IMR-90 (cell line): ENCODE results near the gene KIAA0040. TPM values are rescaled to one million over a fixed set of nuclear protein-coding genes. Genes with fewer than 3 reads are reported as not detected.

Experiments
- ATAC-seq: fragments of 200-7000 bp; cut with Tn5 transposase; 2 replicates; pipeline ENCODE4 v1.9.1; 2020; ENCODE audit warnings: low read depth, mild to moderate bottlenecking, moderate library complexity
- BruUV-seq: library from RNA; stranded (reverse); fragments of 400-500 nt; replicated peaks from 2 replicates; lab custom pipeline; 2021; lab: Mats Ljungman, UMichigan
- CTCF ChIA-PET: fragments of 300-600 bp; formaldehyde crosslinking; extraction: SDS; loops from one replicate; lab custom pipeline; 2021; ENCODE audit warnings: antibody characterized with exemption; lab: Yijun Ruan, JAX
- POLR2A ChIA-PET: fragments of 300-600 bp; sonication (Branson Sonifier 250); formaldehyde crosslinking; loops from one replicate; lab custom pipeline; 2022; ENCODE audit warnings: antibody characterized with exemption; ENCODE audit not compliant: unreplicated experiment; lab: Charles Lee
- DNase-seq: peaks from one replicate; pipeline ENCODE4 v3.0.0; 2013
- H2AFZ ChIP-seq: replicated peaks from 2 replicates; pipeline ENCODE3; 2013; ENCODE audit warnings: low read length, mild to moderate bottlenecking; ENCODE audit not compliant: poor library complexity
- H2AK5ac ChIP-seq: 2 replicates; pipeline ENCODE4 v1.6.1; 2013; ENCODE audit warnings: low read depth, low read length, inconsistent platforms
- H2AK9ac ChIP-seq: replicated peaks from 2 replicates; pipeline ENCODE3; 2013; ENCODE audit warnings: mild to moderate bottlenecking, low read depth, low read length, moderate library complexity; ENCODE audit not compliant: poor library complexity
- H2BK120ac ChIP-seq: 2 replicates; pipeline ENCODE4 v1.6.1; 2013; ENCODE audit warnings: low read depth, low read length, inconsistent platforms
- H2BK15ac ChIP-seq: 3 replicates; pipeline ENCODE4 v1.6.1; 2013; ENCODE audit warnings: low read depth, low read length, inconsistent platforms
- H2BK20ac ChIP-seq: 2 replicates; pipeline ENCODE4 v1.6.1; 2013; ENCODE audit warnings: low read depth, mild to moderate bottlenecking, inconsistent platforms, low read length, moderate library complexity
- H2BK5ac ChIP-seq: 2 replicates; pipeline ENCODE4 v1.6.1; 2013; ENCODE audit warnings: mild to moderate bottlenecking, low read depth, low read length, inconsistent platforms; ENCODE audit not compliant: poor library complexity, severe bottlenecking
- H3K14ac ChIP-seq: replicated peaks from 2 replicates; pipeline ENCODE4 v1.6.1; 2013; ENCODE audit warnings: low read depth, low read length, inconsistent platforms
- H3K18ac ChIP-seq: 2 replicates; pipeline ENCODE4 v1.6.1; 2013; ENCODE audit warnings: low read depth, low read length, control low read depth
- H3K23ac ChIP-seq: 2 replicates; pipeline ENCODE4 v1.6.1; 2013; ENCODE audit warnings: low read depth, low read length, inconsistent platforms
- H3K27ac ChIP-seq: 2 replicates; pipeline ENCODE4 v1.5.1; 2013; ENCODE audit warnings: mild to moderate bottlenecking, control low read depth, low read length; ENCODE audit not compliant: insufficient read depth
- H3K27me3 ChIP-seq: 2 replicates; pipeline ENCODE4 v1.6.1; 2013; ENCODE audit warnings: low read length; ENCODE audit not compliant: control insufficient read depth, insufficient read depth
- H3K36me3 ChIP-seq: 2 replicates; pipeline ENCODE4 v1.6.1; 2013; ENCODE audit warnings: low read length, mixed read lengths; ENCODE audit not compliant: control insufficient read depth, insufficient read depth
- H3K4ac ChIP-seq: 2 replicates; pipeline ENCODE4 v1.6.1; 2013; ENCODE audit warnings: low read depth, low read length, inconsistent platforms
- H3K4me1 ChIP-seq: 2 replicates; pipeline ENCODE4 v1.6.1; 2013; ENCODE audit warnings: low read length, mixed read lengths; ENCODE audit not compliant: control insufficient read depth, insufficient read depth
- H3K4me2 ChIP-seq: 2 replicates; pipeline ENCODE4 v1.6.1; 2013; ENCODE audit warnings: low read depth, mild to moderate bottlenecking, control low read depth, low read length, moderate library complexity
- H3K4me3 ChIP-seq: 2 replicates; pipeline ENCODE4 v1.5.1; 2013; ENCODE audit warnings: low read depth, mild to moderate bottlenecking, control low read depth, low read length, moderate library complexity; ENCODE audit not compliant: insufficient read depth
- H3K56ac ChIP-seq: 2 replicates; pipeline ENCODE4 v1.6.1; 2013; ENCODE audit warnings: low read length, inconsistent platforms; ENCODE audit not compliant: insufficient read depth; ENCODE audit errors: extremely low read depth
- H3K79me1 ChIP-seq, 2 experiments: 2 replicates each; pipeline ENCODE4 v1.6.1; 2013; ENCODE audit warnings: low read length in 2 of 2, inconsistent platforms in 1 of 2, low read depth in 1 of 2
- H3K9ac ChIP-seq: 2 replicates; pipeline ENCODE4 v1.6.1; 2013; ENCODE audit warnings: low read depth, low read length, control low read depth
- H3K9me1 ChIP-seq: 2 replicates; pipeline ENCODE4 v1.6.1; 2013; ENCODE audit warnings: low read length, inconsistent platforms; ENCODE audit not compliant: insufficient read depth
- H3K9me3 ChIP-seq: 2 replicates; pipeline ENCODE4 v1.6.1; 2013; ENCODE audit warnings: low read length; ENCODE audit not compliant: control insufficient read depth, insufficient read depth
- H4K20me1 ChIP-seq: 2 replicates; pipeline ENCODE4 v1.6.1; 2013; ENCODE audit warnings: low read length, inconsistent platforms; ENCODE audit not compliant: insufficient read depth
- H4K5ac ChIP-seq: 2 replicates; pipeline ENCODE4 v1.6.1; 2013; ENCODE audit warnings: mild to moderate bottlenecking, low read depth, low read length, control low read depth
- H4K8ac ChIP-seq, 2 experiments: 2 replicates each; pipeline ENCODE4 v1.6.1; 2013; ENCODE audit warnings: low read depth in 2 of 2, low read length in 2 of 2, control low read depth in 1 of 2, inconsistent platforms in 1 of 2
- H4K91ac ChIP-seq: 2 replicates; pipeline ENCODE4 v1.6.1; 2013; ENCODE audit warnings: low read depth, low read length, inconsistent platforms; ENCODE audit not compliant: insufficient read depth
- CEBPB ChIP-seq: IDR thresholded peaks from 2 replicates; pipeline ENCODE4 v1.6.1; 2012; ENCODE audit warnings: low read depth, low read length, improper control_type of control experiment
- CHD1 ChIP-seq: IDR thresholded peaks from 2 replicates; pipeline ENCODE4 v1.6.1; 2012; ENCODE audit warnings: low read depth, low read length, improper control_type of control experiment
- CTCF ChIP-seq: conservative IDR thresholded peaks from 2 replicates; pipeline ENCODE4 v1.5.1; 2012; ENCODE audit warnings: mild to moderate bottlenecking, low read depth, low read length, improper control_type of control experiment
- FOS ChIP-seq: fragments of 150-350 bp; IDR thresholded peaks from 2 replicates; pipeline ENCODE4 v1.6.1; 2016; ENCODE audit warnings: low read depth, low read length
- MAFK ChIP-seq: IDR thresholded peaks from 2 replicates; pipeline ENCODE4 v1.6.1; 2012; ENCODE audit warnings: low read depth, low read length, improper control_type of control experiment
- MXI1 ChIP-seq: IDR thresholded peaks from 2 replicates; pipeline ENCODE4 v1.6.1; 2012; ENCODE audit warnings: low read depth, mild to moderate bottlenecking, low read length, moderate library complexity, borderline replicate concordance
- POLR2A ChIP-seq: IDR thresholded peaks from 2 replicates; pipeline ENCODE4 v1.6.1; 2012; ENCODE audit warnings: mild to moderate bottlenecking, low read depth, low read length
- RAD21 ChIP-seq: IDR thresholded peaks from 2 replicates; pipeline ENCODE4 v1.6.1; 2012; ENCODE audit warnings: low read length, improper control_type of control experiment
- RCOR1 ChIP-seq: IDR thresholded peaks from 2 replicates; pipeline ENCODE4 v1.6.1; 2012; ENCODE audit warnings: mild to moderate bottlenecking, low read length, improper control_type of control experiment; ENCODE audit not compliant: insufficient replicate concordance
- RFX5 ChIP-seq: IDR thresholded peaks from 2 replicates; pipeline ENCODE4 v1.8.0; 2012; ENCODE audit warnings: low read depth, mild to moderate bottlenecking, low read length, moderate library complexity
- USF2 ChIP-seq: fragments of 150-350 bp; IDR thresholded peaks from 2 replicates; pipeline ENCODE4 v1.6.1; 2017; ENCODE audit warnings: mild to moderate bottlenecking, antibody characterized with exemption, low read length, low read depth
- WGBS, 2 experiments: methylation state at CpG; one replicate each; pipeline versions ENCODE4 v1.1.5 to v1.1.7; 2013; ENCODE audit warnings: missing lambda C conversion rate in 2 of 2; ENCODE audit not compliant: insufficient read length in 1 of 2; ENCODE audit errors: extremely low coverage in 2 of 2; 5-methylcytosine and 5-hydroxymethylcytosine counted together
- dilution Hi-C: fragments of 300-500 bp; cut with HindIII; formaldehyde crosslinking; loops from one replicate; pipeline ENCODE4 v1.14.3; 2018; ENCODE audit warnings: low sequenced_read_pairs; ENCODE audit not compliant: unreplicated experiment
- in situ Hi-C: fragments of 300-500 bp; cut with MboI; formaldehyde crosslinking; loops from 3 replicates; pipeline ENCODE4 v1.14.3; 2019; ENCODE audit warnings: low sequenced_read_pairs, inconsistent platforms, mixed read lengths
- intact Hi-C: fragments of 100-400 bp; cut with micrococcal nuclease; formaldehyde crosslinking; loops from 2 replicates; pipeline ENCODE4 v1.10.0; 2022
- polyA plus RNA-seq, 3 experiments: library from polyadenylated mRNA; depleted of rRNA; stranded (reverse); fragments of >200 nt; gene quantifications; 2 replicates each; pipeline ENCODE4 v1.2.3, GENCODE V29; 2012; ENCODE audit warnings: low replicate concordance in 1 of 3
- total RNA-seq: library from RNA; depleted of rRNA; stranded (reverse); fragments of >200 nt; gene quantifications from 2 replicates; pipeline ENCODE4 v1.2.3, GENCODE V29; 2012

KIAA0040 gene
- total and polyA plus RNA-seq, 2 of the 4 experiments (the other 2 are of a cell fraction): 0.05 to 0.18 TPM

- H4K91ac ChIP-seq: no peak overlapping the region
- H3K4me1 ChIP-seq: no peaks in the 10 kb centered on the region
- no peak overlapping the region for H2AFZ ChIP-seq
- no peak overlapping the region for H3K18ac ChIP-seq
- no peak overlapping the region for H2AK9ac ChIP-seq
- H3K4ac ChIP-seq: no peak overlapping the region
- no peak overlapping the region for H2AK5ac ChIP-seq
- no peak for DNase-seq
- H3K9me1 ChIP-seq: no peaks in the 10 kb centered on the region
- dilution Hi-C loops: no loop called here
- ChIA-PET CTCF (no interaction called here), POLR2A (no interaction called here)
- H3K9ac ChIP-seq: no peak overlapping the region
- in situ Hi-C loops: no loop called here
- no peaks in the 10 kb centered on the region for H3K79me1 ChIP-seq
- H2BK20ac ChIP-seq: no peak overlapping the region
- H2BK120ac ChIP-seq: no peak overlapping the region
- no peak overlapping the region for H3K27ac ChIP-seq
- no peak overlapping the region for H4K8ac ChIP-seq
- no peaks in the 10 kb centered on the region for H3K9me3 ChIP-seq
- no peak for TF ChIP-seq POLR2A
- no peak for TF ChIP-seq USF2
- TF ChIP-seq MXI1: no peak
- TF ChIP-seq CEBPB: no peak
- no peak for TF ChIP-seq FOS
- no peak for TF ChIP-seq CHD1
- no peak for TF ChIP-seq RCOR1
- TF ChIP-seq RFX5: no peak
- no peak for TF ChIP-seq CTCF
- no peak for TF ChIP-seq MAFK
- no peak for TF ChIP-seq RAD21
- no peak overlapping the region for H3K56ac ChIP-seq
- ATAC-seq: no peak
- H2BK15ac ChIP-seq: no peak overlapping the region
- H2BK5ac ChIP-seq: no peak overlapping the region
- intact Hi-C loops: no loop called here
- H3K4me2 ChIP-seq: no peak overlapping the region
- H3K27me3 ChIP-seq: 0 out of 2 replicates have a peak, but pooled peaks cover 2% of the 10 kb centered on the region
- H4K20me1 ChIP-seq: no peaks in the 10 kb centered on the region
- H4K5ac ChIP-seq: no peak overlapping the region
- WGBS, 2 experiments: no CpG with 5 or more reads among the region's 4 CpGs
- no peak overlapping the region for H3K14ac ChIP-seq
- no peak overlapping the region for H3K23ac ChIP-seq
- no peak overlapping the region for H3K4me3 ChIP-seq
- no peaks in the 10 kb centered on the region for H3K36me3 ChIP-seq
- BruUV-seq: no TSS peak
Observed at GRCh38 chr1:175182201-175182746, 10.3 kb downstream of the KIAA0040 start.
